SK-N-SH (cell line): ENCODE measurements around the gene MCF2L. TPM values are rescaled to one million over a fixed set of nuclear protein-coding genes. Genes with fewer than 3 reads are reported as not detected.

Experiments
- CTCF ChIA-PET: fragments of 300-600, 350-600 bp; formaldehyde crosslinking; extraction: SDS; loops from one replicate; lab custom pipeline; 2021; lab: Yijun Ruan, JAX
- POLR2A ChIA-PET: fragments of 350-600 bp; sonication (Branson Sonifier 250); formaldehyde crosslinking; extraction: SDS; loops from one replicate; lab custom pipeline; 2020; ENCODE audit warnings: antibody characterized with exemption, inconsistent platforms; lab: Yijun Ruan, JAX
- DNase-seq: peaks from one replicate; pipeline ENCODE4 v3.0.0; 2012
- H2AFZ ChIP-seq: fragments of 200-600 bp; sonication (generic); 2 replicates; pipeline ENCODE4 v1.8.1; 2016; ENCODE audit warnings: antibody characterized with exemption, mild to moderate bottlenecking, low read depth
- H3F3A ChIP-seq: fragments of 200-600 bp; sonication (generic); replicated peaks from 2 replicates; pipeline ENCODE3; 2016; ENCODE audit warnings: antibody characterized with exemption, mild to moderate bottlenecking; ENCODE audit not compliant: insufficient read depth
- H3K27ac ChIP-seq, 2 experiments: fragments of 200-500 bp in 1 of 2; fragments of 200-600 bp in 1 of 2; sonication (Bioruptor generic) in 1 of 2; sonication (generic), shearing (Covaris generic) in 1 of 2; 2 replicates each; pipeline versions ENCODE4 v1.5.1 to v1.6.1; 2014 to 2016; ENCODE audit warnings: low read depth in 2 of 2, inconsistent platforms in 1 of 2, low read length in 1 of 2, mild to moderate bottlenecking in 1 of 2, mixed read lengths in 1 of 2
- H3K27me3 ChIP-seq: fragments of 200-600 bp; sonication (generic), shearing (Covaris generic); 2 replicates; pipeline ENCODE4 v1.6.1; 2016; ENCODE audit warnings: mixed run types; ENCODE audit not compliant: insufficient read depth
- H3K36me3 ChIP-seq, 2 experiments: fragments of 200-500 bp in 1 of 2; fragments of 200-600 bp in 1 of 2; sonication (Bioruptor generic) in 1 of 2; sonication (generic) in 1 of 2; replicated peaks in 1 of 2; 2 replicates each; pipeline versions ENCODE3 to v1.5.1; 2014 to 2016; ENCODE audit warnings: low read length in 1 of 2, mild to moderate bottlenecking in 1 of 2; ENCODE audit not compliant: insufficient read depth in 2 of 2, control insufficient read depth in 1 of 2
- H3K4me1 ChIP-seq, 2 experiments: fragments of 200-500 bp in 1 of 2; fragments of 200-600 bp in 1 of 2; sonication (Bioruptor generic) in 1 of 2; sonication (generic), shearing (Covaris generic) in 1 of 2; 2 replicates each; pipeline versions ENCODE4 v1.5.1 to v1.6.1; 2014 to 2016; ENCODE audit warnings: low read depth in 1 of 2, low read length in 1 of 2, mixed run types in 1 of 2; ENCODE audit not compliant: insufficient read depth in 2 of 2, control insufficient read depth in 1 of 2
- H3K4me2 ChIP-seq: fragments of 200-600 bp; sonication (generic), shearing (Covaris generic); 2 replicates; pipeline ENCODE4 v1.6.1; 2017; ENCODE audit warnings: mixed run types
- H3K4me3 ChIP-seq, 2 experiments: fragments of 200-500 bp in 1 of 2; fragments of 200-600 bp in 1 of 2; sonication (Bioruptor generic) in 1 of 2; sonication (generic), shearing (Covaris generic) in 1 of 2; 2 replicates each; pipeline versions ENCODE4 v1.5.1 to v1.8.1; 2014 to 2016; ENCODE audit warnings: low read depth in 2 of 2, inconsistent platforms in 1 of 2, low read length in 1 of 2, mild to moderate bottlenecking in 1 of 2, mixed read lengths in 1 of 2, moderate library complexity in 1 of 2
- H3K79me2 ChIP-seq: fragments of 200-600 bp; sonication (generic); 2 replicates; pipeline ENCODE4 v1.8.1; 2017; ENCODE audit warnings: mild to moderate bottlenecking; ENCODE audit not compliant: insufficient read depth
- H3K9ac ChIP-seq: fragments of 200-600 bp; sonication (generic); 2 replicates; pipeline ENCODE4 v1.6.1; 2017; ENCODE audit warnings: mixed run types
- H3K9me2 ChIP-seq: fragments of 200-600 bp; sonication (generic); 2 replicates; pipeline ENCODE4 v1.6.1; 2017; ENCODE audit warnings: mixed run types
- H3K9me3 ChIP-seq: fragments of 200-600 bp; sonication (generic); 2 replicates; pipeline ENCODE4 v1.6.1; 2017; ENCODE audit warnings: mixed run types, mild to moderate bottlenecking, moderate library complexity
- H4K20me1 ChIP-seq: fragments of 200-600 bp; sonication (generic); 2 replicates; pipeline ENCODE4 v1.6.1; 2017; ENCODE audit warnings: mild to moderate bottlenecking, mixed run types; ENCODE audit not compliant: insufficient read depth
- EP300 ChIP-seq, 2 experiments: IDR thresholded peaks; 2 replicates each; pipeline versions ENCODE4 v1.4.0 to v1.6.1; 2012; ENCODE audit warnings: borderline replicate concordance in 1 of 2, low read depth in 1 of 2, low read length in 1 of 2
- FOXJ3 ChIP-seq: sonication (generic); formaldehyde crosslinking; IDR thresholded peaks from 2 replicates; pipeline ENCODE4 v1.5.1; 2020; ENCODE audit warnings: mild to moderate bottlenecking, missing genetic modification reagents
- FOXM1 ChIP-seq: IDR thresholded peaks from 2 replicates; pipeline ENCODE4 v1.4.0; 2012; ENCODE audit warnings: low read depth, mild to moderate bottlenecking
- MAX ChIP-seq: IDR thresholded peaks from 2 replicates; pipeline ENCODE4 v1.4.0; 2012; ENCODE audit warnings: low read depth
- MEF2A ChIP-seq: IDR thresholded peaks from 2 replicates; pipeline ENCODE4 v1.4.0; 2012; ENCODE audit warnings: low read depth, borderline replicate concordance
- MXI1 ChIP-seq: IDR thresholded peaks from 2 replicates; pipeline ENCODE4 v1.6.1; 2012; ENCODE audit warnings: mild to moderate bottlenecking, low read depth, low read length, improper control_type of control experiment
- NFIC ChIP-seq: IDR thresholded peaks from 2 replicates; pipeline ENCODE4 v1.4.0; 2012; ENCODE audit warnings: borderline replicate concordance
- NRF1 ChIP-seq: IDR thresholded peaks from 2 replicates; pipeline ENCODE4 v1.6.1; 2012; ENCODE audit warnings: low read depth, mild to moderate bottlenecking, low read length
- PBX3 ChIP-seq: IDR thresholded peaks from 2 replicates; pipeline ENCODE4; 2012
- POLR2AphosphoS5 ChIP-seq: IDR thresholded peaks from 2 replicates; pipeline ENCODE4 v1.6.1; 2012; ENCODE audit warnings: low read depth, low read length
- REST ChIP-seq: IDR thresholded peaks from 2 replicates; pipeline ENCODE4 v1.6.1; 2012; ENCODE audit warnings: mild to moderate bottlenecking, low read depth, low read length, moderate library complexity
- RFX5 ChIP-seq: IDR thresholded peaks from 2 replicates; pipeline ENCODE4 v1.6.1; 2012; ENCODE audit warnings: mild to moderate bottlenecking, improper control_type of control experiment, low read length
- SIN3A ChIP-seq: IDR thresholded peaks from 2 replicates; pipeline ENCODE4 v1.6.1; 2012; ENCODE audit warnings: low read depth, mild to moderate bottlenecking, low read length, moderate library complexity, borderline replicate concordance
- USF1 ChIP-seq: IDR thresholded peaks from 2 replicates; pipeline ENCODE4 v1.4.0; 2012; ENCODE audit warnings: low read depth, borderline replicate concordance
- USF2 ChIP-seq: fragments of 150-350 bp; IDR thresholded peaks from 2 replicates; pipeline ENCODE4 v1.6.1; 2017; ENCODE audit warnings: antibody characterized with exemption, low read length, low read depth, borderline replicate concordance
- ZBTB33 ChIP-seq: IDR thresholded peaks from 2 replicates; pipeline ENCODE4 v1.4.0; 2012; ENCODE audit warnings: low read depth, borderline replicate concordance
- WGBS: methylation state at CpG from one replicate; pipeline ENCODE4 v1.1.6; 2017; ENCODE audit warnings: low lambda C conversion rate; 5-methylcytosine and 5-hydroxymethylcytosine counted together
- polyA plus RNA-seq, 3 experiments: library from polyadenylated mRNA; depleted of rRNA; stranded (reverse); fragments of >200 nt; gene quantifications; 2 replicates each; pipeline ENCODE4 v1.2.3, GENCODE V29; 2012

The MCF2L gene
- polyA plus RNA-seq, 1 of the 3 experiments (the other 2 are of a cell fraction), result 0.56 TPM

GRCh38 chr13:113049521-113049941 lies 80.5 kb downstream of the MCF2L start:
- H3K9ac ChIP-seq, result no peak overlapping the region
- 51% methylated on average over 3 of the region's 13 CpGs for whole genome bisulfite sequencing
- TF ChIP-seq POLR2AphosphoS5 (no peak), MAX (no peak), USF2 (no peak)
- TF ChIP-seq, all 33 proteins: peak for 0
- Histone ChIP-seq H3K27me3 (no peaks in the 10 kb centered on the region; the same call in 1 of the 2 replicates), H3K4me1 (no peaks in the 10 kb centered on the region), H3K27ac (no peak overlapping the region), H3K4me3 (no peak overlapping the region), H4K20me1 (no peaks in the 10 kb centered on the region), H3K4me2 (no peak overlapping the region), H3F3A (no peaks in the 10 kb centered on the region), H3K9me2 (no peaks in the 10 kb centered on the region), H3K9me3 (no peaks in the 10 kb centered on the region), H3K36me3 (no peaks in the 10 kb centered on the region), H3K79me2 (no peaks in the 10 kb centered on the region), H2AFZ (no peak overlapping the region)
- DNase-seq, result no peak
- CTCF ChIA-PET, result interaction anchor here (1.5 to 2.2 kb wide), 2 partner anchors 9 to 20 kb away, joined by 3 to 8 read pairs; no protein-coding TSS in a partner anchor
- POLR2A ChIA-PET, result no interaction called here

GRCh38 chr13:113049981-113050380 lies 81.0 kb downstream of the MCF2L start:
- DNase-seq, result no peak

More at GRCh38 chr13:113049981-113050380, 81.0 kb downstream of the MCF2L start:
- Histone ChIP-seq H3K27ac (no peak overlapping the region), H3F3A (no peaks in the 10 kb centered on the region), H3K4me2 (no peak overlapping the region), H3K27me3 (no peaks in the 10 kb centered on the region; the same call in 1 of the 2 replicates), H3K4me3 (no peak overlapping the region), H3K9me3 (no peaks in the 10 kb centered on the region), H4K20me1 (no peaks in the 10 kb centered on the region), H3K9ac (no peak overlapping the region), H2AFZ (no peak overlapping the region), H3K4me1 (no peaks in the 10 kb centered on the region), H3K9me2 (no peaks in the 10 kb centered on the region), H3K79me2 (no peaks in the 10 kb centered on the region), H3K36me3 (no peaks in the 10 kb centered on the region)
- no peak for TF ChIP-seq FOXM1
- no peak for TF ChIP-seq USF2
- TF ChIP-seq USF1, result no peak
- TF ChIP-seq ZBTB33, result no peak
- TF ChIP-seq MEF2A, result no peak
- no peak for TF ChIP-seq PBX3
- no peak for TF ChIP-seq FOXJ3 (CRISPR knock-in tag)
- TF ChIP-seq REST, result no peak
- TF ChIP-seq RFX5, result no peak
- no peak for TF ChIP-seq MXI1
- no peak for TF ChIP-seq SIN3A
- TF ChIP-seq EP300 (IDR thresholded peaks at IDR 0.05; ENCODE audit: borderline replicate concordance in 1 of 2, low read depth in 1 of 2, low read length in 1 of 2), result no peak
- TF ChIP-seq NRF1, result no peak
- no peak for TF ChIP-seq NFIC
- ChIA-PET CTCF (interaction anchor here (1.5 to 2.2 kb wide), 2 partner anchors 9 to 21 kb away, joined by 3 to 8 read pairs; no protein-coding TSS in a partner anchor), POLR2A (no interaction called here)
- WGBS, result 78% methylated on average over 8 of the region's 8 CpGs
